GM12874 (cell line): ENCODE data around the gene RARRES2.

Source experiments
- CTCF ChIP-seq: IDR thresholded peaks from 2 replicates; pipeline ENCODE4 v1.5.1; 2011; ENCODE audit warnings: low read depth, mild to moderate bottlenecking, control low read depth, low read length, moderate library complexity; ENCODE audit not compliant: insufficient read depth

RARRES2 gene

GRCh38 chr7:150351587-150352194 is 10.3 kb upstream of the RARRES2 start:
- no peak for TF ChIP-seq CTCF

GRCh38 chr7:150346922-150347321 is 5.5 kb upstream of the RARRES2 start:
- TF ChIP-seq CTCF: no peak

- no peak for TF ChIP-seq CTCF
Observed at GRCh38 chr7:150345012-150345411, 3.6 kb upstream of the RARRES2 start.

- TF ChIP-seq CTCF: no peak
Observed at GRCh38 chr7:150344299-150344698, 2.9 kb upstream of the RARRES2 start.

GRCh38 chr7:150343225-150343624 is 1.8 kb upstream of the RARRES2 start:
- TF ChIP-seq CTCF: no peak

GRCh38 chr7:150342121-150342408 is 636 bp upstream of the RARRES2 start:
- TF ChIP-seq CTCF: no peak

GRCh38 chr7:150340875-150341262 is 560 bp downstream of the RARRES2 start:
- TF ChIP-seq CTCF: no peak
